SU-DHL-6 (cell line): Measurements from ENCODE around the gene ARMC12.

Source experiments
- CTCF ChIP-seq: fragments of 200-600 bp; sonication (generic); IDR thresholded peaks from one replicate; pipeline ENCODE4 v1.5.1; 2017; ENCODE audit warnings: antibody characterized with exemption, mild to moderate bottlenecking, low read length, moderate library complexity; ENCODE audit not compliant: insufficient read depth, poor library complexity, severe bottlenecking
- EZH2phosphoT487 ChIP-seq: fragments of 200-600 bp; sonication (generic), shearing (Covaris generic); conservative IDR thresholded peaks from 2 replicates; pipeline ENCODE4 v1.6.1; 2018; ENCODE audit warnings: mild to moderate bottlenecking, antibody characterized with exemption, low read length, moderate library complexity, mixed read lengths

- no peak for TF ChIP-seq EZH2phosphoT487
- no peak for TF ChIP-seq CTCF
Measured at GRCh38 chr6:35717449-35718374, 19.1 kb upstream of the ARMC12 start.
